GM12801 (cell line): ENCODE data around the gene DIAPH2.

Experiments
- CTCF ChIP-seq: IDR thresholded peaks from one replicate; pipeline ENCODE4 v1.5.1; 2011; ENCODE audit warnings: control low read depth; ENCODE audit not compliant: insufficient read length; ENCODE audit errors: extremely low read depth

The DIAPH2 gene

DNA sequence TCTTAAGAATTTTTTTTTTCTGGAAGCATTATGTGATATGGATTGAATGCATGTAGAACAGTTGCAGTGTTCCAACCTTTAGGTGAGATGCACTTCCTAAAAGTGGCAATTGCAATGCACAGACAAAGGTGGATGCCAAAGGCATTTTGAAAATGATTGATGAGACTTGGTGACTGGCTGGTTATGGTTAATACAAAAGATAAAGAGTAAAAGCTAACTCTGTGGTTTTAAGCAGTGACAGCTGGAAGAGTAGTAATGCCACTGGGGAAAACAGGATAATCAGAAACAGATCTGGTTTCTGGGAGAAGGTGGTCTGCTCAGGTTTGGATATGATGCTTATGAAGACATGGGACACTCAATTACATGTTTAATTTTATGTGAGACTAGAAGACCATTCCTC is 544.7 kb downstream of the DIAPH2 start:
- no peak for TF ChIP-seq CTCF

DNA sequence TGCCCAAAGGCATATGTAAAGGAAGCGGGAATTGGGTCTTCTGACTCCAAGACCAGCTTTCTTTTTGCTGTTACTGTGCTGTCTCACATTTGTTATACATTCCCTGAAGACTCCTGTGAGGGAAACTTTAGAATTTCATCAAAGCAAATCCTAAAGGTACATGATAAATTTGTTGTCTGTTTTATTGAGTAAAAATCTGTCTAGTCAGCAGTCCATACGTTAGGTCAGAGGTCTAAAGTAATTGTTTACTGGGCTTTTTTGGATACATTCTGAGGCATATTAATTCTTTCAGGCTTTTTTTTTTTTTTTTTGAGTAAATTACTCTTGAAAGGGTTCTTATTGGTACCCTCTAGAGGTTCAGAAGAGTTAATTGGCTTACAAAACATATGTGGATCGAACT is 546.3 kb downstream of the DIAPH2 start:
- no peak for TF ChIP-seq CTCF

DNA sequence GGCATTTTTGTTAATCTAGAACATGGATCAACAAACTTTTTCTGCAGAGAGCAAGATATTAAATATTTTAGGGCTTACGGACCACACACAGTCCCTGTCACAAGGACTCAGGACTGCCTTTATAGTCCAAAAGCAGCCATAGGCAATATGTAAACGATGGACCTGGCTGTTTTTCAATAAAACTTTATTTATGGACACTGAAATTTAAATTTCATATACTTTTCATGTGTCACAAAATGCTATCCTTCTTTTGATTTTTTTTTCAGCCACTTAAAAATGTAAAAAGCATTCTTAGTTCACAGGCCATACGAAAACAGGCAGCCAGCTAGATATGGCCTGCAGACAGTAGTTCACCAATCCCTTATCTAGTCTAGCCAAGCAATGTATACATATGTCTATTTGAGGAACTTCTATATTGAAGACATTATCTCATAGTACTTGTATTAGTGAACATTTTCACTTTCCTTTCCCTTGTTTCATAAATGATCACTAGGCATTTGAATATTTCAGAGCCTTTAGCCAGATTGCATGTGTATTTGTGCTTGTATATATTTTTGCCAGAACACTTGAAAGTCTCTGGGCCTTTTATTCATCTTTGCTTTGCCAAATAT is 549.9 kb downstream of the DIAPH2 start:
- no peak for TF ChIP-seq CTCF

DNA sequence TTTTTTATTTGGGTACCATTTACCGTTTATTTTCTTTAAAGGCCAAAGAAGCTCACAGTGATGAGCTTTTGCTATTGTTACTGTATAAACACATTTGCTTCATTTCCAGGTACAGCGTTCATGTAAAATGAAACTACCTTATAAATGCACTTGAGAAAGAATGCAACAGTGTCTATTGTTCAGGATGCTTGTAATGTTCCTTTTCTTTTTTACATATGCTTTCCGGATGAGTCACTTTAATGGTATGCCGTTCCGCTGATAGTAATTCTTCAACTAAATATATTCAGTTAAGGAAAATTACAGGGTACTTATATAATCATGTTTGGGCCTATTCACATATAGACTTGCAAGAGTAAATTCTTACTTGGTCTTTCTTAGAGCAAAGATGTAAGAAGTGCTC is 554.0 kb downstream of the DIAPH2 start:
- no peak for TF ChIP-seq CTCF

DNA sequence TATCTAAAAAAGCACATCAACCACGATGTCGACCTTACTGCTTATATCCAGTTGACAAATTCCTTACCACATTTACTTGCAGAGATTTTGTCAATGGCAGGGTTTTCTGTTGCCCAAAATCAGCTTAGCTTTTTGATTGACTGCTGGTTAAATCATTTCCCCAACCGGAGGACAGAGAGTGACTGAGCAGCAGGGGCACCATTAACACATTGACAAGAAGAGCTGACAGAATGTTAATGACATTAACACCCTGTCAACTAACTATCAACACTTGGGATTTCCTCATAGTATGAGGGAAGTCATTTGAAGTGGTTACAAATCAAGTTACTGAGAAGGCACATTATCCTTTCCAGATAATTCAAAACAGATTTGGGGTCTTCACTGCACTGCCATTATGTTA is 567.5 kb downstream of the DIAPH2 start:
- TF ChIP-seq CTCF = no peak

DNA sequence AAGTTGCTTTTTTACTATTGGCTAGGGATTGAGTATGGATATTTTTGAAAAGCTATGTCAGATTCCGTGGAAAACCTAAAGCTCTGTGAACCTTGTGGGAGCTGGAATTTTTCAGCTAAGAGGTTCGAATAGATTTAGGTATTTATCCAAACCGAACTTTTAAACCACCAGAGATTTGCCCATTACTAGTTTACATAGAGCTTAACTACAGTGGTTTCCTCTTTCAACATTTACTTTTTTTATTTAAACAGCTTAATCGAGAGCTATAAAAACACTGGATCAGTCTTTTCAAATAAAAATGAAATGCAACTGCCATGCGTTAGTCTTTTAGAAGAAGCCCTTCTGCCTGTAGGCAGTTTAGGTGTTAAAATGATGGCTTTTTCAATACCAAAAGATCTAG is 576.0 kb downstream of the DIAPH2 start:
- TF ChIP-seq CTCF = no peak

GRCh38 chrX:97266406-97267121 is 581.9 kb downstream of the DIAPH2 start:
- no peak for TF ChIP-seq CTCF
